Natural killer cell (primary cell): ENCODE measurements around the gene SIK3. TPM values are rescaled to one million over a fixed set of nuclear protein-coding genes. Genes with fewer than 3 reads are reported as not detected.

ENCODE experiments used
- ATAC-seq, 3 donors: fragments of 150-1000 bp in 2 of 3; fragments of 200-7000 bp in 1 of 3; cut with Tn5 transposase; 1 replicate in 1 of 3; 2 replicates in 2 of 3; pipeline ENCODE4 v1.10.0; 2021; ENCODE audit warnings: mild to moderate bottlenecking in 2 of 3, moderate library complexity in 2 of 3
- DNase-seq, 2 donors: peaks; one replicate each; pipeline versions ENCODE4 v3.0.0 to v3.0.0-alpha.2; 2013 to 2021; ENCODE audit warnings: mixed read lengths in 1 of 2
- H3K27ac ChIP-seq: one replicate; pipeline ENCODE4 v1.5.1; 2013; ENCODE audit warnings: mild to moderate bottlenecking, low read length
- H3K27me3 ChIP-seq: one replicate; pipeline ENCODE4 v1.6.1; 2013; ENCODE audit warnings: low read length; ENCODE audit not compliant: control insufficient read depth, insufficient read depth
- H3K36me3 ChIP-seq: one replicate; pipeline ENCODE4 v1.6.1; 2013; ENCODE audit warnings: low read length; ENCODE audit not compliant: control insufficient read depth, insufficient read depth
- H3K4me1 ChIP-seq: one replicate; pipeline ENCODE4 v1.6.1; 2013; ENCODE audit warnings: low read length; ENCODE audit not compliant: control insufficient read depth, insufficient read depth
- H3K4me3 ChIP-seq: one replicate; pipeline ENCODE4 v1.5.1; 2013; ENCODE audit warnings: low read length
- H3K9me3 ChIP-seq: one replicate; pipeline ENCODE4 v1.6.1; 2013; ENCODE audit warnings: low read length; ENCODE audit not compliant: control insufficient read depth, insufficient read depth
- H3K27ac Mint-ChIP-seq, 2 donors: one replicate each; pipeline ENCODE4 v1.8.0; 2022; ENCODE audit warnings: mild to moderate bottlenecking in 2 of 2, mixed read lengths in 2 of 2, moderate library complexity in 1 of 2
- H3K27me3 Mint-ChIP-seq, 2 donors: one replicate each; pipeline ENCODE4 v1.8.0; 2022; ENCODE audit warnings: low read depth in 2 of 2, mixed read lengths in 2 of 2
- H3K36me3 Mint-ChIP-seq: one replicate; pipeline ENCODE4 v1.8.0; 2022; ENCODE audit warnings: mixed read lengths
- H3K4me1 Mint-ChIP-seq, 2 donors: one replicate each; pipeline ENCODE4 v1.8.0; 2022; ENCODE audit warnings: mixed read lengths in 2 of 2
- H3K4me3 Mint-ChIP-seq: one replicate; pipeline ENCODE4 v1.8.0; 2022; ENCODE audit warnings: mild to moderate bottlenecking, moderate library complexity, mixed read lengths
- H3K9me3 Mint-ChIP-seq, 2 donors: one replicate each; pipeline ENCODE4 v1.8.0; 2022; ENCODE audit warnings: mixed read lengths in 2 of 2
- WGBS: methylation state at CpG from one replicate; pipeline ENCODE4 v1.1.7; 2013; ENCODE audit warnings: missing lambda C conversion rate; ENCODE audit not compliant: insufficient coverage; 5-methylcytosine and 5-hydroxymethylcytosine counted together
- intact Hi-C: fragments of 100-400 bp; cut with micrococcal nuclease; formaldehyde crosslinking; loops from one replicate; pipeline ENCODE4 v1.14.2; 2022
- total RNA-seq, 4 donors: library from RNA; stranded (reverse); fragments of 120-200 nt in 1 of 4; gene quantifications; one replicate each; pipeline versions ENCODE4 v1.2.3 to v1.2.4, GENCODE V29; 2013 to 2022
- TF ChIP-seq, protein P1 (sequence below): fragments of 200-600 bp; IDR thresholded peaks from one replicate; pipeline ENCODE4 v1.8.0; 2022; ENCODE audit warnings: antibody characterized with exemption

The SIK3 gene
- total RNA-seq, 3 donors from 2014 or later (not counting 1 experiment from before 2014, with no cell fraction given), result 71.6 to 120 (median 119) TPM

GRCh38 chr11:116831790-116832349, 266.4 kb downstream of the SIK3 start:
- intact Hi-C loops, result no loop called here
- Histone ChIP-seq H3K4me1 (peaks cover 19% of the 10 kb centered on the region), H3K9me3 (no peaks in the 10 kb centered on the region), H3K4me3 (no peak overlapping the region), H3K36me3 (no peaks in the 10 kb centered on the region), H3K27ac (no peak overlapping the region), H3K27me3 (no peaks in the 10 kb centered on the region)
- DNase-seq (no peak), ATAC-seq (no peak)
- Mint-ChIP-seq H3K27ac (no peak overlapping the region), H3K4me1 (peaks cover 17 to 18% of the 10 kb centered on the region in 2 donors), H3K9me3 (no peaks in the 10 kb centered on the region), H3K36me3 (no peaks in the 10 kb centered on the region), H3K4me3 (no peak overlapping the region), H3K27me3 (peaks cover 0 to 3% of the 10 kb centered on the region in 2 donors)
- 94% methylated on average over 6 of the region's 7 CpGs for WGBS
- TF ChIP-seq, protein P1, sequence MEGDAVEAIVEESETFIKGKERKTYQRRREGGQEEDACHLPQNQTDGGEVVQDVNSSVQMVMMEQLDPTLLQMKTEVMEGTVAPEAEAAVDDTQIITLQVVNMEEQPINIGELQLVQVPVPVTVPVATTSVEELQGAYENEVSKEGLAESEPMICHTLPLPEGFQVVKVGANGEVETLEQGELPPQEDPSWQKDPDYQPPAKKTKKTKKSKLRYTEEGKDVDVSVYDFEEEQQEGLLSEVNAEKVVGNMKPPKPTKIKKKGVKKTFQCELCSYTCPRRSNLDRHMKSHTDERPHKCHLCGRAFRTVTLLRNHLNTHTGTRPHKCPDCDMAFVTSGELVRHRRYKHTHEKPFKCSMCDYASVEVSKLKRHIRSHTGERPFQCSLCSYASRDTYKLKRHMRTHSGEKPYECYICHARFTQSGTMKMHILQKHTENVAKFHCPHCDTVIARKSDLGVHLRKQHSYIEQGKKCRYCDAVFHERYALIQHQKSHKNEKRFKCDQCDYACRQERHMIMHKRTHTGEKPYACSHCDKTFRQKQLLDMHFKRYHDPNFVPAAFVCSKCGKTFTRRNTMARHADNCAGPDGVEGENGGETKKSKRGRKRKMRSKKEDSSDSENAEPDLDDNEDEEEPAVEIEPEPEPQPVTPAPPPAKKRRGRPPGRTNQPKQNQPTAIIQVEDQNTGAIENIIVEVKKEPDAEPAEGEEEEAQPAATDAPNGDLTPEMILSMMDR, result no peak

- no peak for ATAC-seq
- 92% methylated on average over 17 of the region's 17 CpGs for WGBS
- TF ChIP-seq, protein P1, result no peak
- Mint-ChIP-seq H3K36me3 (no peaks in the 10 kb centered on the region), H3K4me1 (peaks cover 6 to 8% of the 10 kb centered on the region in 2 donors), H3K27ac (no peak overlapping the region), H3K4me3 (no peak overlapping the region), H3K9me3 (no peaks in the 10 kb centered on the region), H3K27me3 (peaks cover 0 to 3% of the 10 kb centered on the region in 2 donors)
- Histone ChIP-seq H3K4me1 (peaks cover 6% of the 10 kb centered on the region), H3K27me3 (no peaks in the 10 kb centered on the region), H3K27ac (no peak overlapping the region), H3K4me3 (no peak overlapping the region), H3K9me3 (no peaks in the 10 kb centered on the region), H3K36me3 (no peaks in the 10 kb centered on the region)
- intact Hi-C loops, result no loop called here
- DNase-seq, result no peak
Observed at GRCh38 chr11:116830184-116830912, 267.9 kb downstream of the SIK3 start.

- Histone ChIP-seq H3K27ac (no peak within 1 kb of the TSS), H3K9me3 (no peaks in the 10 kb centered on the region), H3K27me3 (no peaks in the 10 kb centered on the region), H3K36me3 (no peaks in the 10 kb centered on the region), H3K4me1 (no peaks in the 10 kb centered on the region), H3K4me3 (no peak within 1 kb of the TSS)
- WGBS, result 69% methylated on average over 7 of the region's 9 CpGs
- ATAC-seq, result no peak
- no peak for DNase-seq
- Mint-ChIP-seq H3K4me1 (peaks cover under 1 to 1% of the 10 kb centered on the region in 2 donors), H3K27me3 (peaks cover 0 to 3% of the 10 kb centered on the region in 2 donors), H3K36me3 (no peaks in the 10 kb centered on the region), H3K4me3 (no peak within 1 kb of the TSS), H3K9me3 (no peaks in the 10 kb centered on the region), H3K27ac (no peak within 1 kb of the TSS)
- TF ChIP-seq, protein P1, result no peak
- intact Hi-C loops, result no loop called here
Observed at GRCh38 chr11:116829525-116830183, 268.6 kb downstream of the SIK3 start, which contains the start of gene APOC3. TSS of gene APOC3 (plus strand) at chr11:116829907. CDS start at chr11:116830583, 676 bp downstream.
